ENCODE measurements around the gene NRGN. TPM values are rescaled to one million over a fixed set of nuclear protein-coding genes. Genes with fewer than 3 reads are reported as not detected.

The NRGN gene
- total RNA-seq, 1 donor from 2014 or later = 6.4 TPM

- no peak for ATAC-seq
- intact Hi-C loops (cut with DNase I) = no loop called here
- no peak for DNase-seq (ENCODE audit: missing footprints)
These were observed 2.0 kb upstream of the NRGN start for GRCh38 chr11:124737638-124738305.

GRCh38 chr11:124738713-124739478 lies 846 bp upstream of the NRGN start:
- intact Hi-C loops (cut with DNase I) = no loop called here
- no peak for DNase-seq (ENCODE audit: missing footprints)
- ATAC-seq = no peak

GRCh38 chr11:124740277-124740882 lies 638 bp downstream of the NRGN start:
- peak; percentile 81 for DNase-seq (ENCODE audit: missing footprints)
- intact Hi-C loops (cut with DNase I) = no loop called here

GRCh38 chr11:124742555-124742954 lies 2.8 kb downstream of the NRGN start:
- no peak for DNase-seq (ENCODE audit: missing footprints)
- intact Hi-C loops (cut with DNase I) = no loop called here
- ATAC-seq = no peak

More at GRCh38 chr11:124740277-124740882, 638 bp downstream of the NRGN start:
- peak; percentile 49 for ATAC-seq

- no peak for ATAC-seq
- DNase-seq (ENCODE audit: missing footprints) = no peak
- intact Hi-C loops (cut with DNase I) = no loop called here
These were observed 3.3 kb downstream of the NRGN start for GRCh38 chr11:124743050-124743449.

- ATAC-seq (no peak), DNase-seq (ENCODE audit: missing footprints) (no peak)
- intact Hi-C loops (cut with DNase I) = no loop called here
These were observed 5.6 kb downstream of the NRGN start for GRCh38 chr11:124745270-124745834.

GRCh38 chr11:124745835-124746620 lies 6.3 kb downstream of the NRGN start:
- intact Hi-C loops (cut with DNase I) = no loop called here
- DNase-seq (ENCODE audit: missing footprints) (no peak), ATAC-seq (peak; percentile 7)

GRCh38 chr11:124746621-124747243 lies 7.0 kb downstream of the NRGN start:
- intact Hi-C loops (cut with DNase I) = no loop called here
- ATAC-seq (peak; percentile 69), DNase-seq (ENCODE audit: missing footprints) (peak; percentile 86)

- ATAC-seq = no peak
- intact Hi-C loops (cut with DNase I) = no loop called here
- DNase-seq (ENCODE audit: missing footprints) = no peak
These were observed 7.8 kb downstream of the NRGN start for GRCh38 chr11:124747406-124748099.

- ATAC-seq (no peak), DNase-seq (ENCODE audit: missing footprints) (no peak)
- intact Hi-C loops (cut with DNase I) = no loop called here
These were observed 8.3 kb downstream of the NRGN start for GRCh38 chr11:124748100-124748418.

- DNase-seq (ENCODE audit: missing footprints) = no peak
- intact Hi-C loops (cut with DNase I) = no loop called here
- no peak for ATAC-seq
These were observed 9.0 kb downstream of the NRGN start for GRCh38 chr11:124748481-124749343.

GRCh38 chr11:124749912-124750311 lies 10.2 kb downstream of the NRGN start:
- DNase-seq (ENCODE audit: missing footprints) = no peak
- intact Hi-C loops (cut with DNase I) = no loop called here

GRCh38 chr11:124751391-124751740 lies 11.6 kb downstream of the NRGN start:
- intact Hi-C loops (cut with DNase I) = no loop called here
- ATAC-seq (no peak), DNase-seq (ENCODE audit: missing footprints) (no peak)

More at GRCh38 chr11:124749912-124750311, 10.2 kb downstream of the NRGN start:
- ATAC-seq = no peak

- DNase-seq (ENCODE audit: missing footprints) = no peak
- no peak for ATAC-seq
These were observed 12.2 kb downstream of the NRGN start, which contains the start of gene VSIG2 for GRCh38 chr11:124751741-124752470. TSS of gene VSIG2 (minus strand) at chr11:124752255. CDS start at chr11:124752137, 118 bp downstream.

GRCh38 chr11:124752471-124753102 lies 12.8 kb downstream of the NRGN start:
- no peak for ATAC-seq

More at GRCh38 chr11:124751741-124752470, 12.2 kb downstream of the NRGN start, which contains the start of gene VSIG2:
- intact Hi-C loops (cut with DNase I) = no loop called here

GRCh38 chr11:124753205-124753604 lies 13.5 kb downstream of the NRGN start:
- DNase-seq (ENCODE audit: missing footprints) (no peak), ATAC-seq (no peak)
- intact Hi-C loops (cut with DNase I) = no loop called here

More at GRCh38 chr11:124752471-124753102, 12.8 kb downstream of the NRGN start:
- no peak for DNase-seq (ENCODE audit: missing footprints)
- intact Hi-C loops (cut with DNase I) = no loop called here

Data from Right ventricle myocardium inferior (tissue), 1 donor.